ENCODE data around the gene RAB40B.
"Not testable (repeated sequence)": the region's sequence is repeated elsewhere in the genome, so short reads cannot be mapped to it uniquely, and the experiment has no call there.

The RAB40B gene

GRCh38 chr17:82698065-82698973 lies at the start of gene RAB40B:
Gene RAB40B (minus strand): TSS chr17:82698698. CDS start chr17:82698596, 102 bp downstream.
- DNase-seq = peak; percentile 99

- no peak for DNase-seq
These were observed 47.0 kb upstream of the RAB40B start for GRCh38 chr17:82745524-82745923.

- DNase-seq = not testable (repeated sequence)
These were observed 46.2 kb upstream of the RAB40B start for GRCh38 chr17:82744736-82745135.

- DNase-seq = no peak
These were observed 45.1 kb upstream of the RAB40B start for GRCh38 chr17:82743344-82744219.

- no peak for DNase-seq
These were observed 42.6 kb upstream of the RAB40B start for GRCh38 chr17:82740906-82741759.

GRCh38 chr17:82737967-82738877 lies 39.7 kb upstream of the RAB40B start:
- DNase-seq = no peak

GRCh38 chr17:82736511-82737185 lies 38.1 kb upstream of the RAB40B start:
- DNase-seq = no peak

GRCh38 chr17:82734987-82735866 lies 36.7 kb upstream of the RAB40B start, which contains the start of gene FN3K:
Gene FN3K (plus strand): TSS chr17:82735615. CDS start chr17:82735637, 22 bp downstream.
- peak; percentile 23 for DNase-seq

GRCh38 chr17:82732118-82732743 lies 33.7 kb upstream of the RAB40B start:
- no peak for DNase-seq

GRCh38 chr17:82729479-82730260 lies 31.2 kb upstream of the RAB40B start:
- no peak for DNase-seq

- DNase-seq = no peak
These were observed 27.9 kb upstream of the RAB40B start for GRCh38 chr17:82726427-82726826.

- DNase-seq = no peak
These were observed 24.8 kb upstream of the RAB40B start for GRCh38 chr17:82723169-82723807.

- no peak for DNase-seq
These were observed 24.0 kb upstream of the RAB40B start for GRCh38 chr17:82722341-82723013.

GRCh38 chr17:82720204-82720603 lies 21.7 kb upstream of the RAB40B start:
- DNase-seq = no peak

GRCh38 chr17:82718986-82719685 lies 20.6 kb upstream of the RAB40B start:
- DNase-seq = no peak

GRCh38 chr17:82716203-82717010 lies 17.9 kb upstream of the RAB40B start, which contains the start of gene FN3KRP:
Gene FN3KRP (plus strand): TSS chr17:82716706. CDS start chr17:82716756, 50 bp downstream.
- DNase-seq = peak; percentile 76
